ENCODE measurements around the gene PDE7B. TPM values are rescaled to one million over a fixed set of nuclear protein-coding genes. Genes with fewer than 3 reads are reported as not detected.

PDE7B gene
- total RNA-seq, 2 experiments from 2014 or later = 0.38 to 3.5 TPM

GRCh38 chr6:135972150-135972549 lies 120.6 kb downstream of the PDE7B start:
- H3K27ac Mint-ChIP-seq = no peak overlapping the region
- peaks cover 10% of the 10 kb centered on the region for H3K27me3 Mint-ChIP-seq
- H3K9me3 Mint-ChIP-seq (ENCODE audit: low read depth) = no peaks in the 10 kb centered on the region
- no peak for ATAC-seq
- DNase-seq = no peak
- no peaks in the 10 kb centered on the region for H3K4me1 Mint-ChIP-seq
- no peaks in the 10 kb centered on the region for H3K36me3 Mint-ChIP-seq
- CTCF ChIA-PET = no interaction called here
- H3K4me3 Mint-ChIP-seq = no peak overlapping the region

GRCh38 chr6:135972586-135972985 lies 121.1 kb downstream of the PDE7B start:
- Mint-ChIP-seq H3K36me3 (no peaks in the 10 kb centered on the region), H3K27ac (no peak overlapping the region), H3K9me3 (ENCODE audit: low read depth) (no peaks in the 10 kb centered on the region), H3K4me3 (no peak overlapping the region), H3K27me3 (peaks cover 10% of the 10 kb centered on the region), H3K4me1 (no peaks in the 10 kb centered on the region)
- DNase-seq (no peak), ATAC-seq (no peak)
- CTCF ChIA-PET = no interaction called here

GRCh38 chr6:135974426-135974825 lies 122.9 kb downstream of the PDE7B start:
- CTCF ChIA-PET = no interaction called here
- H3K27ac Mint-ChIP-seq = no peak overlapping the region
- H3K9me3 Mint-ChIP-seq (ENCODE audit: low read depth) = no peaks in the 10 kb centered on the region
- no peaks in the 10 kb centered on the region for H3K4me1 Mint-ChIP-seq
- DNase-seq (no peak), ATAC-seq (no peak)
- peaks cover 5% of the 10 kb centered on the region for H3K27me3 Mint-ChIP-seq
- no peaks in the 10 kb centered on the region for H3K36me3 Mint-ChIP-seq
- H3K4me3 Mint-ChIP-seq = no peak overlapping the region

GRCh38 chr6:135976585-135976984 lies 125.1 kb downstream of the PDE7B start:
- Mint-ChIP-seq H3K27me3 (peaks cover 3% of the 10 kb centered on the region), H3K4me3 (no peak overlapping the region), H3K27ac (no peak overlapping the region), H3K9me3 (ENCODE audit: low read depth) (no peaks in the 10 kb centered on the region), H3K36me3 (no peaks in the 10 kb centered on the region), H3K4me1 (no peaks in the 10 kb centered on the region)
- CTCF ChIA-PET = no interaction called here
- no peak for DNase-seq
- ATAC-seq = no peak

GRCh38 chr6:135983093-135983492 lies 131.6 kb downstream of the PDE7B start:
- Mint-ChIP-seq H3K4me3 (no peak overlapping the region), H3K9me3 (ENCODE audit: low read depth) (no peaks in the 10 kb centered on the region), H3K4me1 (no peaks in the 10 kb centered on the region), H3K27me3 (peaks cover 7% of the 10 kb centered on the region), H3K36me3 (no peaks in the 10 kb centered on the region), H3K27ac (no peak overlapping the region)
- no peak for DNase-seq
- CTCF ChIA-PET = no interaction called here
- ATAC-seq = no peak

GRCh38 chr6:135983718-135984343 lies 132.3 kb downstream of the PDE7B start:
- H3K36me3 Mint-ChIP-seq = no peaks in the 10 kb centered on the region
- ATAC-seq = no peak
- no peaks in the 10 kb centered on the region for H3K4me1 Mint-ChIP-seq
- no peak overlapping the region for H3K27ac Mint-ChIP-seq
- CTCF ChIA-PET = no interaction called here
- H3K27me3 Mint-ChIP-seq = peaks cover 7% of the 10 kb centered on the region
- H3K4me3 Mint-ChIP-seq = no peak overlapping the region
- no peak for DNase-seq
- no peaks in the 10 kb centered on the region for H3K9me3 Mint-ChIP-seq (ENCODE audit: low read depth)

GRCh38 chr6:135985471-135985870 lies 134.0 kb downstream of the PDE7B start:
- Mint-ChIP-seq H3K36me3 (no peaks in the 10 kb centered on the region), H3K4me1 (no peaks in the 10 kb centered on the region), H3K27me3 (peaks cover 7% of the 10 kb centered on the region), H3K9me3 (ENCODE audit: low read depth) (no peaks in the 10 kb centered on the region), H3K4me3 (no peak overlapping the region), H3K27ac (no peak overlapping the region)
- CTCF ChIA-PET = no interaction called here
- DNase-seq = no peak
- no peak for ATAC-seq

GRCh38 chr6:135987226-135987625 lies 135.7 kb downstream of the PDE7B start:
- CTCF ChIA-PET = no interaction called here
- no peak overlapping the region for H3K4me3 Mint-ChIP-seq
- no peaks in the 10 kb centered on the region for H3K4me1 Mint-ChIP-seq
- DNase-seq = no peak
- no peaks in the 10 kb centered on the region for H3K9me3 Mint-ChIP-seq (ENCODE audit: low read depth)
- H3K27me3 Mint-ChIP-seq = peaks cover 12% of the 10 kb centered on the region
- H3K36me3 Mint-ChIP-seq = no peaks in the 10 kb centered on the region
- no peak overlapping the region for H3K27ac Mint-ChIP-seq
- no peak for ATAC-seq

- Mint-ChIP-seq H3K4me3 (no peak overlapping the region), H3K27ac (no peak overlapping the region), H3K4me1 (no peaks in the 10 kb centered on the region), H3K27me3 (peaks cover 11% of the 10 kb centered on the region), H3K36me3 (no peaks in the 10 kb centered on the region), H3K9me3 (ENCODE audit: low read depth) (no peaks in the 10 kb centered on the region)
- DNase-seq (no peak), ATAC-seq (no peak)
- CTCF ChIA-PET = no interaction called here
Observed at GRCh38 chr6:135990439-135990838, 138.9 kb downstream of the PDE7B start.

GRCh38 chr6:135990855-135991464 lies 139.5 kb downstream of the PDE7B start:
- DNase-seq = no peak
- Mint-ChIP-seq H3K9me3 (ENCODE audit: low read depth) (no peaks in the 10 kb centered on the region), H3K4me3 (no peak overlapping the region), H3K27me3 (peaks cover 11% of the 10 kb centered on the region), H3K27ac (no peak overlapping the region), H3K4me1 (no peaks in the 10 kb centered on the region), H3K36me3 (no peaks in the 10 kb centered on the region)
- no peak for ATAC-seq
- CTCF ChIA-PET = no interaction called here

- no peaks in the 10 kb centered on the region for H3K36me3 Mint-ChIP-seq
- ATAC-seq (no peak), DNase-seq (no peak)
- H3K27ac Mint-ChIP-seq = no peak overlapping the region
- peaks cover 14% of the 10 kb centered on the region for H3K27me3 Mint-ChIP-seq
- no peaks in the 10 kb centered on the region for H3K9me3 Mint-ChIP-seq (ENCODE audit: low read depth)
- no peak overlapping the region for H3K4me3 Mint-ChIP-seq
- CTCF ChIA-PET = no interaction called here
- H3K4me1 Mint-ChIP-seq = no peaks in the 10 kb centered on the region
Observed at GRCh38 chr6:135992739-135993138, 141.2 kb downstream of the PDE7B start.

GRCh38 chr6:135993361-135993760 lies 141.9 kb downstream of the PDE7B start:
- H3K4me3 Mint-ChIP-seq = no peak overlapping the region
- CTCF ChIA-PET = no interaction called here
- no peak for ATAC-seq
- H3K27ac Mint-ChIP-seq = no peak overlapping the region
- peaks cover 12% of the 10 kb centered on the region for H3K27me3 Mint-ChIP-seq
- H3K9me3 Mint-ChIP-seq (ENCODE audit: low read depth) = no peaks in the 10 kb centered on the region
- H3K4me1 Mint-ChIP-seq = no peaks in the 10 kb centered on the region
- H3K36me3 Mint-ChIP-seq = no peaks in the 10 kb centered on the region
- no peak for DNase-seq

- CTCF ChIA-PET = no interaction called here
- no peaks in the 10 kb centered on the region for H3K4me1 Mint-ChIP-seq
- DNase-seq = no peak
- H3K27ac Mint-ChIP-seq = no peak overlapping the region
- no peaks in the 10 kb centered on the region for H3K36me3 Mint-ChIP-seq
- H3K9me3 Mint-ChIP-seq (ENCODE audit: low read depth) = no peaks in the 10 kb centered on the region
- H3K27me3 Mint-ChIP-seq = peaks cover 12% of the 10 kb centered on the region
- ATAC-seq = no peak
- no peak overlapping the region for H3K4me3 Mint-ChIP-seq
Observed at GRCh38 chr6:135994857-135995544, 143.5 kb downstream of the PDE7B start.

GRCh38 chr6:135995545-135995898 lies 144.0 kb downstream of the PDE7B start:
- no peaks in the 10 kb centered on the region for H3K36me3 Mint-ChIP-seq
- no peaks in the 10 kb centered on the region for H3K9me3 Mint-ChIP-seq (ENCODE audit: low read depth)
- H3K4me3 Mint-ChIP-seq = no peak overlapping the region
- no peak for DNase-seq
- no peak for ATAC-seq
- peaks cover 11% of the 10 kb centered on the region for H3K27me3 Mint-ChIP-seq
- H3K4me1 Mint-ChIP-seq = no peaks in the 10 kb centered on the region
- CTCF ChIA-PET = no interaction called here
- H3K27ac Mint-ChIP-seq = no peak overlapping the region

Measured in activated CD8-positive, alpha-beta memory T cell treated with anti-CD3 and anti-CD28 coated beads, Interleukin-2, amount 10 ng/mL, durations not matched to agents 7 days and 5 days (primary cell).